GM12878 (cell line): ENCODE measurements around the gene CLRN3. TPM values are rescaled to one million over a fixed set of nuclear protein-coding genes. Genes with fewer than 3 reads are reported as not detected.

Experiments used
- ATAC-seq: fragments of 200-7000 bp; cut with Tn5 transposase; 3 replicates; pipeline ENCODE4 v1.9.1; 2020; ENCODE audit warnings: mild to moderate bottlenecking, moderate library complexity
- BruUV-seq: library from RNA; stranded (reverse); fragments of 400-500 nt; replicated peaks from 2 replicates; lab custom pipeline; 2021; lab: Mats Ljungman, UMichigan
- CTCF ChIA-PET: fragments of 300-600 bp; sonication (Branson Sonifier 250); formaldehyde crosslinking; extraction: SDS; loops from one replicate; lab custom pipeline; 2021; ENCODE audit warnings: inconsistent platforms; lab: Yijun Ruan, JAX
- POLR2A ChIA-PET: fragments of 350-600 bp; formaldehyde crosslinking; extraction: SDS; loops from one replicate; lab custom pipeline; 2021; ENCODE audit warnings: inconsistent platforms; lab: Charles Lee
- RAD21 ChIA-PET: fragments of 300-600 bp; sonication (Branson Sonifier 250); formaldehyde crosslinking; loops from one replicate; lab custom pipeline; 2023; ENCODE audit warnings: antibody characterized with exemption; ENCODE audit not compliant: unreplicated experiment; lab: Charles Lee
- SMC1A ChIA-PET: fragments of 300-600 bp; sonication (Branson Sonifier 250); formaldehyde crosslinking; loops from one replicate; lab custom pipeline; 2023; ENCODE audit not compliant: unreplicated experiment, uncharacterized antibody; lab: Charles Lee
- DNase-seq: peaks from one replicate; pipeline ENCODE4 v3.0.0-alpha.2; 2011; ENCODE audit warnings: low read depth, low spot score
- FAIRE-seq: peaks from 3 replicates; lab custom pipeline; 2011; peaks lifted over from hg19 to GRCh38; lab: Jason Lieb, UNC
- H2AFZ ChIP-seq: 2 replicates; pipeline ENCODE4 v1.6.0; 2011; ENCODE audit warnings: low read depth, low read length, control low read depth; ENCODE audit not compliant: control insufficient read depth
- H3K27ac ChIP-seq: 2 replicates; pipeline ENCODE4 v1.5.1; 2011; ENCODE audit warnings: control low read depth; ENCODE audit not compliant: control insufficient read depth, insufficient read depth
- H3K27me3 ChIP-seq, 2 experiments: replicated peaks in 1 of 2; 2 replicates each; pipeline versions ENCODE4 v1.6.0 to v1.6.1; 2011; ENCODE audit warnings: low read length in 1 of 2; ENCODE audit not compliant: control insufficient read depth in 2 of 2, insufficient read depth in 2 of 2
- H3K36me3 ChIP-seq, 2 experiments: 2 replicates each; pipeline ENCODE4 v1.5.1; 2011; ENCODE audit warnings: low read length in 1 of 2; ENCODE audit not compliant: control insufficient read depth in 2 of 2, insufficient read depth in 2 of 2
- H3K4me1 ChIP-seq: 2 replicates; pipeline ENCODE4 v1.6.1; 2011; ENCODE audit warnings: mild to moderate bottlenecking, low read length, moderate library complexity, mixed read lengths; ENCODE audit not compliant: control insufficient read depth, insufficient read depth
- H3K4me2 ChIP-seq: 2 replicates; pipeline ENCODE4 v1.6.0; 2011; ENCODE audit warnings: control low read depth; ENCODE audit not compliant: control insufficient read depth, insufficient read depth
- H3K4me3 ChIP-seq: fragments of 200-600 bp; sonication (generic); 2 replicates; pipeline ENCODE4 v1.5.1; 2016
- H3K79me2 ChIP-seq: 2 replicates; pipeline ENCODE4 v1.6.0; 2011; ENCODE audit warnings: low read length; ENCODE audit not compliant: control insufficient read depth, insufficient read depth
- H3K9ac ChIP-seq: 2 replicates; pipeline ENCODE4 v1.8.0; 2011; ENCODE audit warnings: low read length, control low read depth, mixed read lengths; ENCODE audit not compliant: control insufficient read depth, insufficient read depth
- H3K9me3 ChIP-seq: replicated peaks from 3 replicates; pipeline ENCODE4 v1.5.1; 2011; ENCODE audit warnings: mild to moderate bottlenecking, low read length; ENCODE audit not compliant: control insufficient read depth, insufficient read depth
- H4K20me1 ChIP-seq: 2 replicates; pipeline ENCODE4 v1.6.0; 2011; ENCODE audit not compliant: control insufficient read depth, insufficient read depth
- ATF7 ChIP-seq: fragments of 450-650 bp; IDR thresholded peaks from 2 replicates; pipeline ENCODE4 v1.6.1; 2016; ENCODE audit warnings: low read depth, mild to moderate bottlenecking
- BMI1 ChIP-seq: fragments of 450-650 bp; IDR thresholded peaks from 2 replicates; pipeline ENCODE4 v1.6.1; 2016; ENCODE audit warnings: mild to moderate bottlenecking, moderate library complexity, borderline replicate concordance
- FOXK2 ChIP-seq: fragments of 450-650 bp; IDR thresholded peaks from 2 replicates; pipeline ENCODE4 v1.6.1; 2017; ENCODE audit warnings: mild to moderate bottlenecking, moderate library complexity
- HCFC1 ChIP-seq: fragments of 150-350 bp; IDR thresholded peaks from 2 replicates; pipeline ENCODE4 v1.6.1; 2014; ENCODE audit warnings: low read length
- IRF4 ChIP-seq: IDR thresholded peaks from 2 replicates; pipeline ENCODE4 v1.6.1; 2011; ENCODE audit warnings: low read depth, low read length
- NR2C2 ChIP-seq: IDR thresholded peaks from 2 replicates; pipeline ENCODE4 v1.6.1; 2011; ENCODE audit warnings: borderline replicate concordance, low read depth; ENCODE audit not compliant: control insufficient read depth, insufficient read length
- NR2F1 ChIP-seq: fragments of 450-650 bp; conservative IDR thresholded peaks from 2 replicates; pipeline ENCODE4 v1.6.1; 2017; ENCODE audit warnings: mild to moderate bottlenecking
- RB1 ChIP-seq: fragments of 450-650 bp; formaldehyde crosslinking; IDR thresholded peaks from 2 replicates; pipeline ENCODE4 v1.6.1; 2017; ENCODE audit warnings: mild to moderate bottlenecking, borderline replicate concordance
- SMC3 ChIP-seq: IDR thresholded peaks from 2 replicates; pipeline ENCODE4 v1.6.1; 2011; ENCODE audit warnings: low read length, improper control_type of control experiment, borderline replicate concordance
- TCF12 ChIP-seq: IDR thresholded peaks from 2 replicates; pipeline ENCODE4 v1.6.1; 2011; ENCODE audit warnings: low read depth, mild to moderate bottlenecking, low read length
- TCF3 ChIP-seq: IDR thresholded peaks from 2 replicates; pipeline ENCODE4 v1.6.1; 2012; ENCODE audit warnings: low read depth, mild to moderate bottlenecking, low read length, borderline replicate concordance; ENCODE audit not compliant: insufficient read depth
- ZBTB40 ChIP-seq: fragments of 450-650 bp; IDR thresholded peaks from 2 replicates; pipeline ENCODE4 v1.6.1; 2016; ENCODE audit warnings: mild to moderate bottlenecking, moderate library complexity, borderline replicate concordance
- ZNF207 ChIP-seq: fragments of 450-650 bp; IDR thresholded peaks from 2 replicates; pipeline ENCODE4 v1.6.1; 2014; ENCODE audit warnings: antibody characterized with exemption, mild to moderate bottlenecking, borderline replicate concordance
- ZNF622 ChIP-seq: fragments of 450-650 bp; IDR thresholded peaks from 2 replicates; pipeline ENCODE4 v1.6.1; 2017; ENCODE audit warnings: mild to moderate bottlenecking, inconsistent platforms
- WGBS: methylation state at CpG from one replicate; pipeline ENCODE4 v1.1.6; 2016; ENCODE audit warnings: low lambda C conversion rate; ENCODE audit not compliant: insufficient replicate concordance, insufficient coverage; ENCODE audit errors: missing lambda C conversion rate; 5-methylcytosine and 5-hydroxymethylcytosine counted together
- in situ Hi-C: fragments of 300-500 bp; cut with MboI; formaldehyde crosslinking; loops from 9 replicates; pipeline ENCODE4 v1.14.3; 2018; ENCODE audit warnings: mixed read lengths
- intact Hi-C: fragments of 100-400 bp; cut with micrococcal nuclease; formaldehyde crosslinking; loops from one replicate; pipeline ENCODE4 v1.14.2; 2022; ENCODE audit not compliant: unreplicated experiment
- polyA plus RNA-seq, 11 experiments: library from polyadenylated mRNA; depleted of rRNA in 4 of 11; unstranded in 6 of 11; stranded (reverse) in 5 of 11; fragments of >200 nt; fragmentation: Nextera tagmentation in 4 of 11; fragmentation: Illumina TruSeq in 1 of 11; extraction: Ambion mirVana in 4 of 11; extraction: Trizol in 1 of 11; gene quantifications; 1 replicate in 1 of 11; 2 replicates in 10 of 11; pipeline versions ENCODE4 v1.2.1 to v1.2.3, GENCODE V29; 2011 to 2016; ENCODE audit warnings: inconsistent platforms in 2 of 11, missing spikeins in 2 of 11, low read depth in 1 of 11
- total RNA-seq, 4 experiments: library from RNA; depleted of rRNA in 3 of 4; stranded (reverse); fragments of >200 nt in 3 of 4; fragmentation: Illumina TruSeq in 1 of 4; extraction: Trizol in 1 of 4; gene quantifications; 2 replicates each; pipeline versions ENCODE4 v1.2.1 to v1.2.3, GENCODE V29; 2013 to 2021
- TF ChIP-seq, protein P1 (sequence below), 3 experiments: IDR thresholded peaks in 2 of 3; conservative IDR thresholded peaks in 1 of 3; 2 replicates each; pipeline ENCODE4 v1.5.1; 2011; ENCODE audit warnings: low read depth in 3 of 3, low read length in 3 of 3, mild to moderate bottlenecking in 3 of 3, control low read depth in 2 of 3, moderate library complexity in 2 of 3, inconsistent platforms in 1 of 3, mixed read lengths in 1 of 3; ENCODE audit not compliant: control insufficient read depth in 2 of 3, insufficient read depth in 1 of 3; ENCODE audit errors: extremely low read depth in 1 of 3

Gene CLRN3
- total and polyA plus RNA-seq, 10 of the 15 experiments (the other 5 are each of a cell fraction or from before 2014, with no cell fraction given): not detected

DNA sequence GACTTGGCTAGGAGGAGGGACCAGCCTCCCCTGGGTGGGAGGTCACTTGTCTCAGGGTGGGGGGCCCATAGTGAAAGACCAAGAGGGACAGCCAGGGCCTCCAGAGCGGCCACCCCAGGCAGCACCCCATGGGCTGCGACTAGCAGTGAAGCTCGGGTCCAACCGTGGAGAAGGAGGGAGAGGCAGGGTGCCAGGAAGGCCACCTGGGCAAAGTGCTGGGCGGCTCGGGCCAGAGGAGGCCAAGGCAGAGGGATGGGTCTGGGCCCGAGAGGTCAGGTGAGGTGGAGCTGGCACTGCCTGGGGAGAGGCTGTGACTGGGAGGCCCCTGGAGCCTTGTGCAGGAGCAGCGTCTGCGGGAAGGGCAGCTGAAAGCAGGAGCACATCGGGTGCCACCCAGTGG, 41.8 kb downstream of the CLRN3 start:
- H3K27ac ChIP-seq: no peak overlapping the region
- no peak for FAIRE-seq
- in situ Hi-C loops: loop anchor here (10.0 kb wide), 1 partner anchor 136 kb away; no protein-coding TSS in a partner anchor

More for the DNA sequence above, 41.8 kb downstream of the CLRN3 start:
- ATAC-seq (no peak), DNase-seq (no peak)
- SMC1A ChIA-PET: interaction anchor here (0.6 kb wide), 1 partner anchor 132 kb away, joined by 3 read pairs; no protein-coding TSS in a partner anchor
- no TSS peak for BruUV-seq
- Histone ChIP-seq H2AFZ (no peak overlapping the region), H4K20me1 (no peaks in the 10 kb centered on the region), H3K4me3 (no peak overlapping the region), H3K4me1 (peaks cover 14% of the 10 kb centered on the region), H3K9me3 (no peaks in the 10 kb centered on the region), H3K79me2 (no peaks in the 10 kb centered on the region), H3K27me3 (no peaks in the 10 kb centered on the region), H3K36me3 (no peaks in the 10 kb centered on the region), H3K9ac (no peak overlapping the region), H3K4me2 (no peak overlapping the region)
- CTCF ChIA-PET: interaction anchor here (1.1 kb wide), 1 partner anchor 11 kb away, joined by 4 read pairs; no protein-coding TSS in a partner anchor
- intact Hi-C loops: no loop called here
- RAD21 ChIA-PET: no interaction called here
- WGBS: 11% methylated on average over 9 of the region's 10 CpGs
- TF ChIP-seq NR2F1 (no peak), HCFC1 (no peak), TCF3 (no peak), IRF4 (no peak), SMC3 (no peak), FOXK2 (no peak), ATF7 (no peak), ZNF207 (no peak), ZBTB40 (no peak), BMI1 (no peak), NR2C2 (no peak), RB1 (no peak), TCF12 (no peak), ZNF622 (no peak)
- TF ChIP-seq, protein P1, sequence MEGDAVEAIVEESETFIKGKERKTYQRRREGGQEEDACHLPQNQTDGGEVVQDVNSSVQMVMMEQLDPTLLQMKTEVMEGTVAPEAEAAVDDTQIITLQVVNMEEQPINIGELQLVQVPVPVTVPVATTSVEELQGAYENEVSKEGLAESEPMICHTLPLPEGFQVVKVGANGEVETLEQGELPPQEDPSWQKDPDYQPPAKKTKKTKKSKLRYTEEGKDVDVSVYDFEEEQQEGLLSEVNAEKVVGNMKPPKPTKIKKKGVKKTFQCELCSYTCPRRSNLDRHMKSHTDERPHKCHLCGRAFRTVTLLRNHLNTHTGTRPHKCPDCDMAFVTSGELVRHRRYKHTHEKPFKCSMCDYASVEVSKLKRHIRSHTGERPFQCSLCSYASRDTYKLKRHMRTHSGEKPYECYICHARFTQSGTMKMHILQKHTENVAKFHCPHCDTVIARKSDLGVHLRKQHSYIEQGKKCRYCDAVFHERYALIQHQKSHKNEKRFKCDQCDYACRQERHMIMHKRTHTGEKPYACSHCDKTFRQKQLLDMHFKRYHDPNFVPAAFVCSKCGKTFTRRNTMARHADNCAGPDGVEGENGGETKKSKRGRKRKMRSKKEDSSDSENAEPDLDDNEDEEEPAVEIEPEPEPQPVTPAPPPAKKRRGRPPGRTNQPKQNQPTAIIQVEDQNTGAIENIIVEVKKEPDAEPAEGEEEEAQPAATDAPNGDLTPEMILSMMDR (IDR thresholded peaks at IDR 0.05 in 2 of 3, conservative IDR thresholded peaks at IDR 0.05 in 1 of 3; ENCODE audit: control insufficient read depth in 2 of 3, extremely low read depth in 1 of 3, insufficient read depth in 1 of 3, low read depth in 3 of 3, low read length in 3 of 3): no peak
- POLR2A ChIA-PET: no interaction called here
